Trophoblast cell (in vitro differentiated cells and primary cell): ENCODE measurements around the gene PCSK6.

Experiments
- DNase-seq, 2 donors: peaks; one replicate each; pipeline ENCODE4 v3.0.0-alpha.2; 2016
- H2AFZ ChIP-seq: 2 replicates; pipeline ENCODE4 v1.6.1; 2013; ENCODE audit warnings: low read length, moderate library complexity, mild to moderate bottlenecking; ENCODE audit not compliant: insufficient read depth, poor library complexity
- H2AK5ac ChIP-seq: 2 replicates; pipeline ENCODE4 v1.6.1; 2013; ENCODE audit warnings: mild to moderate bottlenecking, low read length
- H2BK120ac ChIP-seq: 2 replicates; pipeline ENCODE4 v1.6.1; 2013; ENCODE audit warnings: low read length, mild to moderate bottlenecking, moderate library complexity; ENCODE audit not compliant: insufficient read depth, poor library complexity
- H2BK12ac ChIP-seq: 2 replicates; pipeline ENCODE4 v1.6.1; 2013; ENCODE audit warnings: mild to moderate bottlenecking, low read length, moderate library complexity
- H2BK5ac ChIP-seq: 2 replicates; pipeline ENCODE4 v1.6.1; 2013; ENCODE audit warnings: low read length, low read depth, moderate library complexity, mild to moderate bottlenecking; ENCODE audit not compliant: poor library complexity
- H3K14ac ChIP-seq: 2 replicates; pipeline ENCODE4 v1.6.1; 2013; ENCODE audit warnings: mild to moderate bottlenecking, low read length
- H3K18ac ChIP-seq: 2 replicates; pipeline ENCODE4 v1.6.1; 2013; ENCODE audit warnings: mild to moderate bottlenecking, low read length
- H3K23ac ChIP-seq: 2 replicates; pipeline ENCODE4 v1.6.1; 2013; ENCODE audit warnings: low read length
- H3K27ac ChIP-seq: 2 replicates; pipeline ENCODE4 v1.5.1; 2013; ENCODE audit warnings: low read depth, mild to moderate bottlenecking, inconsistent platforms, low read length, moderate library complexity
- H3K27me3 ChIP-seq: 2 replicates; pipeline ENCODE4 v1.6.1; 2013; ENCODE audit warnings: inconsistent platforms, mild to moderate bottlenecking, low read length, moderate library complexity; ENCODE audit not compliant: insufficient read depth
- H3K36me3 ChIP-seq, 2 experiments: 1 replicate in 1 of 2; 2 replicates in 1 of 2; pipeline ENCODE4 v1.6.1; 2013; ENCODE audit warnings: low read length in 2 of 2, mild to moderate bottlenecking in 2 of 2, moderate library complexity in 1 of 2; ENCODE audit not compliant: insufficient read depth in 2 of 2, control insufficient read depth in 1 of 2
- H3K4ac ChIP-seq: 2 replicates; pipeline ENCODE4 v1.6.1; 2013; ENCODE audit warnings: low read depth, mild to moderate bottlenecking, low read length, moderate library complexity
- H3K4me1 ChIP-seq, 2 experiments: 1 replicate in 1 of 2; 2 replicates in 1 of 2; pipeline ENCODE4 v1.6.1; 2013; ENCODE audit warnings: low read length in 2 of 2, mild to moderate bottlenecking in 2 of 2, moderate library complexity in 1 of 2; ENCODE audit not compliant: insufficient read depth in 2 of 2, control insufficient read depth in 1 of 2
- H3K4me2 ChIP-seq: 2 replicates; pipeline ENCODE4 v1.6.1; 2013; ENCODE audit warnings: inconsistent platforms, mild to moderate bottlenecking, low read length, moderate library complexity
- H3K4me3 ChIP-seq: 2 replicates; pipeline ENCODE4 v1.5.1; 2013; ENCODE audit warnings: mild to moderate bottlenecking, low read depth, low read length, inconsistent platforms
- H3K79me1 ChIP-seq: one replicate; pipeline ENCODE4 v1.6.1; 2013; ENCODE audit warnings: low read length
- H3K79me2 ChIP-seq: 2 replicates; pipeline ENCODE4 v1.6.1; 2013; ENCODE audit warnings: low read length, mild to moderate bottlenecking; ENCODE audit not compliant: control insufficient read depth, insufficient read depth, poor library complexity
- H3K9ac ChIP-seq: 2 replicates; pipeline ENCODE4 v1.6.1; 2013; ENCODE audit warnings: mild to moderate bottlenecking, low read length
- H3K9me3 ChIP-seq: 2 replicates; pipeline ENCODE4 v1.6.1; 2013; ENCODE audit warnings: low read depth, mild to moderate bottlenecking, control low read depth, inconsistent platforms, low read length; ENCODE audit not compliant: insufficient read depth
- H4K12ac ChIP-seq: 2 replicates; pipeline ENCODE4 v1.6.1; 2013; ENCODE audit warnings: low read depth, mild to moderate bottlenecking, low read length, moderate library complexity
- H4K8ac ChIP-seq: 2 replicates; pipeline ENCODE4 v1.6.1; 2013; ENCODE audit warnings: low read depth, mild to moderate bottlenecking, low read length, moderate library complexity
- H4K91ac ChIP-seq: one replicate; pipeline ENCODE4 v1.6.1; 2013; ENCODE audit warnings: low read depth, mild to moderate bottlenecking, low read length, moderate library complexity
- WGBS: extraction: QIAGEN DNeasy Blood & Tissue Kit; methylation state at CpG from one replicate; pipeline ENCODE4 v1.1.7; 2013; ENCODE audit warnings: missing lambda C conversion rate; ENCODE audit not compliant: insufficient read length, insufficient coverage; ENCODE audit errors: extremely low coverage; 5-methylcytosine and 5-hydroxymethylcytosine counted together

Gene PCSK6

DNA sequence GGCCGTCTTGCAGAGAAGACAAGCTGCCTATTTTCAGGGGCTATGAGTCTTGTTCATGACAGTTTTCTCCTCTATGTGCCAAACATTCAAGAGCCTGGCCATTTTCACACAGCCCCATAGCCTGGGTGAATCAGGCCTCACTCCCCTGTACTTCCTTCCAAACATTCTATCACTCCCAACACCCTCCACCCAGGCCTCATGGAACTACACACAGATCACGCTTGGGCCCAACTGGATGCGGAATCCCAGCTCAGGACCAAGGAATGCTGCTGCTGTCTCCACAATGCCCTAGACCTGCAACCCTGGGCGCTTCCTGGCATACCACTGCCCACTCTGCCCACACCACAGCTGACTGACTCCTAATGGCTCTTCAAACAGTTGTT lies 39.4 kb upstream of the PCSK6 start:
- no peak overlapping the region for H4K91ac ChIP-seq

GRCh38 chr15:101528108-101528916 lies 38.8 kb upstream of the PCSK6 start:
- peaks cover 2% of the 10 kb centered on the region for H3K9me3 ChIP-seq
- no peak overlapping the region for H2BK12ac ChIP-seq
- H2AFZ ChIP-seq: no peak overlapping the region
- H3K79me1 ChIP-seq: no peaks in the 10 kb centered on the region
- H2BK120ac ChIP-seq: no peak overlapping the region
- no peak overlapping the region for H3K4ac ChIP-seq
- H3K14ac ChIP-seq: no peak overlapping the region
- H3K9ac ChIP-seq: no peak overlapping the region
- H3K4me1 ChIP-seq: no peaks in the 10 kb centered on the region
- no peak overlapping the region for H3K4me2 ChIP-seq
- H3K23ac ChIP-seq: no peak overlapping the region
- H4K8ac ChIP-seq: no peak overlapping the region
- H3K4me3 ChIP-seq: no peak overlapping the region
- no peak overlapping the region for H2BK5ac ChIP-seq
- DNase-seq: no peak
- H3K27me3 ChIP-seq: no peaks in the 10 kb centered on the region
- WGBS: no CpG with 5 or more reads among the region's 18 CpGs
- no peak overlapping the region for H4K12ac ChIP-seq
- no peak overlapping the region for H3K27ac ChIP-seq
- H3K79me2 ChIP-seq: no peaks in the 10 kb centered on the region
- H3K18ac ChIP-seq: no peak overlapping the region
- no peak overlapping the region for H2AK5ac ChIP-seq
- H3K36me3 ChIP-seq: no peaks in the 10 kb centered on the region
- no peak overlapping the region for H4K91ac ChIP-seq

More for the DNA sequence above, 39.4 kb upstream of the PCSK6 start:
- H3K14ac ChIP-seq: no peak overlapping the region
- WGBS: no CpG with 5 or more reads among the region's 4 CpGs
- no peak overlapping the region for H3K27ac ChIP-seq
- no peak overlapping the region for H3K4me3 ChIP-seq
- no peak overlapping the region for H4K8ac ChIP-seq
- no peak overlapping the region for H2BK120ac ChIP-seq
- no peak overlapping the region for H2BK12ac ChIP-seq
- no peaks in the 10 kb centered on the region for H3K4me1 ChIP-seq
- no peak for DNase-seq
- H3K79me1 ChIP-seq: no peaks in the 10 kb centered on the region
- H3K4me2 ChIP-seq: no peak overlapping the region
- peaks cover 2% of the 10 kb centered on the region for H3K9me3 ChIP-seq
- no peak overlapping the region for H2AFZ ChIP-seq
- no peak overlapping the region for H2BK5ac ChIP-seq
- H3K18ac ChIP-seq: no peak overlapping the region
- H4K12ac ChIP-seq: no peak overlapping the region
- no peak overlapping the region for H3K23ac ChIP-seq
- no peaks in the 10 kb centered on the region for H3K36me3 ChIP-seq
- no peaks in the 10 kb centered on the region for H3K79me2 ChIP-seq
- no peak overlapping the region for H3K4ac ChIP-seq
- H2AK5ac ChIP-seq: no peak overlapping the region
- no peak overlapping the region for H3K9ac ChIP-seq
- H3K27me3 ChIP-seq: no peaks in the 10 kb centered on the region

DNA sequence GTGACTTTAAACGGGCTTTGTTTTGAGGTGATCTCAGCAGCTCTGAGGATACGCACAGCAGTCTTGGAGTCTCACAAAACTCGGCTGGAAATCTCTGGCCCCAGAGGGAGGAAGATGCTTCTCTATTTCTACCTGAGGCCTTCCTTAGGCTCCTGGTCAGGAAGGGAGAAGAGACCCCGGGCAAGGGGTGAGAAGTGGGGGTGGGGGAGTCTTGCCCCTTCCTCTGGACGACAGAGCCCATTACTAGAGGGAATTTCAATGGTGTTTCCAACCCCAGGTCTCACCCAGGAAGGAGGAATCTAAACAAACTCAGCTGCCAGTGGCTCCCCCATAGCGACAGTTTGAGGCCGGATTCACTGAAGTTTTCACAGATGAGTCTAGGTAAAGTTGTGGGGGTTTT lies 37.4 kb upstream of the PCSK6 start:
- Histone ChIP-seq H4K12ac (no peak overlapping the region), H3K9me3 (peaks cover 2% of the 10 kb centered on the region), H3K4me2 (no peak overlapping the region), H3K18ac (no peak overlapping the region), H3K4me1 (no peaks in the 10 kb centered on the region), H3K23ac (no peak overlapping the region), H4K91ac (no peak overlapping the region), H3K27me3 (no peaks in the 10 kb centered on the region), H3K4ac (no peak overlapping the region), H3K14ac (no peak overlapping the region), H3K9ac (no peak overlapping the region), H2AFZ (no peak overlapping the region), H2BK5ac (no peak overlapping the region), H3K4me3 (no peak overlapping the region), H2BK120ac (no peak overlapping the region), H2BK12ac (no peak overlapping the region), H4K8ac (no peak overlapping the region), H3K79me1 (no peaks in the 10 kb centered on the region), H2AK5ac (no peak overlapping the region), H3K36me3 (no peaks in the 10 kb centered on the region), H3K27ac (no peak overlapping the region), H3K79me2 (no peaks in the 10 kb centered on the region)
- WGBS: no CpG with 5 or more reads among the region's 7 CpGs
- DNase-seq: no peak

GRCh38 chr15:101526442-101526841 lies 36.9 kb upstream of the PCSK6 start:
- Histone ChIP-seq H4K8ac (no peak overlapping the region), H2BK12ac (no peak overlapping the region), H3K27me3 (no peaks in the 10 kb centered on the region), H4K12ac (no peak overlapping the region), H3K36me3 (no peaks in the 10 kb centered on the region), H3K4me1 (no peaks in the 10 kb centered on the region), H3K9ac (no peak overlapping the region), H4K91ac (no peak overlapping the region), H2AK5ac (no peak overlapping the region), H3K14ac (no peak overlapping the region), H3K4me3 (no peak overlapping the region), H3K27ac (no peak overlapping the region), H3K4me2 (no peak overlapping the region), H3K4ac (no peak overlapping the region), H3K23ac (no peak overlapping the region), H2BK120ac (no peak overlapping the region), H2AFZ (no peak overlapping the region), H2BK5ac (no peak overlapping the region), H3K79me2 (no peaks in the 10 kb centered on the region), H3K18ac (no peak overlapping the region), H3K9me3 (peaks cover 2% of the 10 kb centered on the region), H3K79me1 (no peaks in the 10 kb centered on the region)
- DNase-seq: no peak
- no CpG with 5 or more reads among the region's 13 CpGs for WGBS
